Heart right ventricle (tissue), 16 donors: ENCODE measurements around the gene LINC01488. TPM values are rescaled to one million over a fixed set of nuclear protein-coding genes. Genes with fewer than 3 reads are reported as not detected.

Experiments
- ATAC-seq, 8 donors: fragments of 200-7000 bp; cut with Tn5 transposase; one replicate each; pipeline ENCODE4 v1.9.1; 2020; ENCODE audit warnings: mild to moderate bottlenecking in 8 of 8, moderate library complexity in 8 of 8, moderate number of reproducible peaks in 1 of 8
- DNase-seq, 2 donors: peaks; one replicate each; pipeline ENCODE4 v3.0.0-alpha.2; 2020
- H3K27ac ChIP-seq, 10 donors: fragments of 200-600 bp; sonication (generic) in 2 of 10; one replicate each; pipeline versions ENCODE4 v1.5.0 to v1.8.0; 2020 to 2022; ENCODE audit warnings: mild to moderate bottlenecking in 3 of 10
- H3K27me3 ChIP-seq, 7 donors: fragments of 200-600 bp; one replicate each; pipeline ENCODE4 v1.8.0; 2021 to 2022; ENCODE audit warnings: mild to moderate bottlenecking in 2 of 7
- H3K36me3 ChIP-seq, 9 donors: fragments of 200-600 bp; sonication (generic) in 1 of 9; one replicate each; pipeline versions ENCODE4 v1.5.0 to v1.8.0; 2020 to 2022; ENCODE audit warnings: mild to moderate bottlenecking in 2 of 9
- H3K4me1 ChIP-seq, 9 donors: fragments of 200-600 bp; sonication (generic) in 1 of 9; one replicate each; pipeline versions ENCODE4 v1.5.0 to v1.8.0; 2020 to 2022; ENCODE audit warnings: mild to moderate bottlenecking in 4 of 9
- H3K4me3 ChIP-seq, 10 donors: fragments of 200-600 bp; sonication (generic) in 2 of 10; one replicate each; pipeline versions ENCODE4 v1.5.0 to v1.8.0; 2020 to 2022; ENCODE audit warnings: mild to moderate bottlenecking in 7 of 10, moderate library complexity in 2 of 10
- H3K9me3 ChIP-seq, 11 donors: fragments of 200-600 bp in 10 of 11; sonication (generic) in 2 of 11; one replicate each; pipeline versions ENCODE4 v1.5.0 to v1.8.0; 2013 to 2022; ENCODE audit warnings: mild to moderate bottlenecking in 2 of 11, control low read depth in 1 of 11, moderate library complexity in 1 of 11
- CTCF ChIP-seq, 9 donors: fragments of 200-600 bp; sonication (generic) in 2 of 9; IDR thresholded peaks; one replicate each; pipeline versions ENCODE4 v1.5.0 to v1.8.0; 2021 to 2022; ENCODE audit warnings: antibody characterized with exemption in 9 of 9, mild to moderate bottlenecking in 5 of 9, moderate library complexity in 1 of 9
- WGBS, 2 donors: extraction: QIAGEN DNeasy Blood & Tissue Kit; methylation state at CpG; one replicate each; pipeline ENCODE4 v1.1.7; 2013; ENCODE audit warnings: inconsistent platforms in 1 of 2; 5-methylcytosine and 5-hydroxymethylcytosine counted together
- intact Hi-C, 10 donors: fragments of 100-400 bp; cut with DNase I; formaldehyde crosslinking; loops; one replicate each; pipeline versions ENCODE4 v1.11.1 to v1.14.2; 2022
- polyA plus RNA-seq, 2 donors: library from polyadenylated mRNA; stranded (reverse); fragments of 200-250 nt; gene quantifications; one replicate each; pipeline ENCODE4 v1.2.3, GENCODE V29; 2013
- total RNA-seq, 10 donors: library from RNA; stranded (reverse); fragmentation: NEBNext Ultra II Directional in 3 of 10; extraction: Animal tissue kit (Norgen Biotek cat#: 25700) in 3 of 10; gene quantifications; one replicate each; pipeline versions ENCODE4 v1.2.1 to v1.2.4, GENCODE V29; 2021 to 2023
- donor health status: Arrhythmogenic right ventricular cardiomyopathy.
- donor health status: ischemic (EF 13 %, LVEDD 7.1; RV severe dilation, severe dysfunction).
- donor health status: healthy with polysubstance abuse.
- donor health status: DM: no; HTN: yes; CAD: no.
- donor health status: DM: no; HTN: no; CAD: no.
- donor health status: ischemic (EF 25% LVEDD 6.9; RV normal size, moderate dysfunction).
- donor health status: ischemic (EF 25% LVEDD 5.7; RV mildly dilated, moderate dysfunction).
- donor health status: healthy.
- donor health status: DM: yes; HTN: yes; CAD: no.
- donor health status: Ischemic cardiomyopathy.
- donor health status: ischemic (EF 35%, LVEDD 5.7; RV mildly dilated, moderate dysfunction).
- donor health status: nonischemic (EF 11% LVEDD 7.7; RV severe dilation, severe dysfunction).
- donor health status: DM: yes; HTN: yes; CAD: no.
- donor health status: PGD.
- donor health status: ischemic (EF 29% LVEDD 5.4; RV normal size, mild dysfunction).
- donor health status: nonischemic (EF 23%, LVEDD 6.1; RV moderate dilation, normal function).

Gene LINC01488
- total and polyA plus RNA-seq, 12 donors, result 0.03 to 0.59 (median 0.15) TPM; not detected in 4

GRCh38 chr11:69500285-69501120, 19.0 kb downstream of the LINC01488 start:
- Histone ChIP-seq H3K4me1 (peaks cover 13 to 44% (median 23%) of the 10 kb centered on the region in 9 donors), H3K27ac (no peak overlapping the region), H3K4me3 (no peak overlapping the region), H3K9me3 (no peaks in the 10 kb centered on the region), H3K36me3 (no peaks in the 10 kb centered on the region), H3K27me3 (no peaks in the 10 kb centered on the region)
- no peak for TF ChIP-seq CTCF (IDR thresholded peaks at IDR 0.05)
- ATAC-seq (no peak), DNase-seq (no peak)
- 88 to 93% methylated on average over 13 of the region's 13 CpGs for WGBS, 2 donors
- intact Hi-C loops, result no loop called here

DNA sequence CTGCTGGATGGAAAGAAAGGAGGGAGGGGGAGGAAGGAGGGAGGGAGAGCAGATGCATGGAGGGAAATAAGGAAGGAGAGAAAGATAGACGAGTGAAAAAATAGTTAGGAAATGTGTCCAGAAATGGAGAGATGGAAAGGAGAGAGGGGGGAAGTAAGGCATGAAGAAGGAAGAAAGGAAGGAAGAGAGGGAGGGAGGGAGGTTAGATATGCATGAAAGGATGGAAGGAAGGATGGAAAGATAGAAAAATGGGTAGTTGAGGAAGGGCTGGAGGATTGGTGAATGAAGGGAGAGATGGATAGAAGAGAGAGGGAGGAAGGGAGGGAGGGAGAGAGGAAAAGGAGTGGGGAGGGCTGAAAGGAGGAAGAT, 19.6 kb downstream of the LINC01488 start:
- DNase-seq, result no peak
- no peaks in the 10 kb centered on the region for H3K36me3 ChIP-seq
- WGBS, 2 donors, result 80 to 82% methylated on average over 1 of the region's 1 CpG
- H3K4me3 ChIP-seq, result no peak overlapping the region
- ATAC-seq, result no peak
- intact Hi-C loops, result no loop called here
- no peaks in the 10 kb centered on the region for H3K27me3 ChIP-seq
- H3K9me3 ChIP-seq, result peaks cover 0 to 5% (median 0%) of the 10 kb centered on the region in 11 donors
- no peak overlapping the region for H3K27ac ChIP-seq
- peaks cover 9 to 38% (median 17%) of the 10 kb centered on the region in 9 donors for H3K4me1 ChIP-seq
- no peak for TF ChIP-seq CTCF (IDR thresholded peaks at IDR 0.05)

DNA sequence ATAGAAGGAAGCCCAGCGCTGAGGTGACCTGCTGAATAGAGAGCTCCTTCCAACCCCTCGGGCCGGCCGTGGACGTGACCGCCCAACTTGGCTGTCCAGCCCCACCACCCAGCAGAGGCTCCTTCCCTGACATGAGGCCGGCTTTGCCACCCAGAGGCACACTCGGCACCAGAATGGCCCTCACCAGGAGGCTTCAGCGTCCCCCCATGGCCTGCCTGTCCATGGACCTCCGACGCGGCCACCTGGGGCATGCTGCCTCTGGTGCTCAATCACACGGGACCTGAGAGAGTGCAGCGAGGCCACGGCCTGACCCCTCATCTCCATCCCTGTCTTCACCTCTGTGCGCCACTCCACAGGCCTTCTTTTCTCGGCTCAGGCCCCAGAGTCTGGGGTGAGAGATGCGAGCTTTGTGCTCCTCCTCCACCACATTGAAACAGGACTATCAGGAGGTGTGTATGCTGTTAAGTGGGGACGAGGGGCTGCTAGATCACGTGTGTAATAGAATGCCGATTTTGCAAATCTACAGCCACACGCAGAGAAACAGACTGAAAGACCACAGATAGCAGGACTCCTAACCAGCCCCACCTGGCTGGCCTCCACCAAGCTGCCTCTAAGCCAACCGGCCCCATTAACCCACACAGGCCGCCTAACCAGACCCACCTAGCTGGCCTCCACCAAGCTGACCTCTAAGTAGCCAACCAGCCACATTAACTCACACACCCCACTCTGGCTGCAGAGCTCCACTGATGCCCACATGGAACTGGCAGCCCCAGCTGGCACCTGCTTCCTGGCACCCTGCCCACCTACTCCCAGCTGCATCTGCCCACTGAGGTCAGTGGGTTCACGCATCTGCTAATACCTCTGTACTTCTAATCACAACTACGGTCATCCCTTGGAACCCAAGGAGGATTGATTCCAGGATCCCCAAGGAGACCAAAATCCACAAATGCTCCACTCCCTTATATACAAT, 20.7 kb downstream of the LINC01488 start:
- 91 to 93% methylated on average over 26 of the region's 26 CpGs for WGBS, 2 donors
- no peaks in the 10 kb centered on the region for H3K36me3 ChIP-seq
- H3K9me3 ChIP-seq, result peaks cover 0 to 13% (median 0%) of the 10 kb centered on the region in 11 donors
- no peak for TF ChIP-seq CTCF (IDR thresholded peaks at IDR 0.05)
- no peak overlapping the region for H3K4me3 ChIP-seq
- no peaks in the 10 kb centered on the region for H3K27me3 ChIP-seq
- H3K27ac ChIP-seq, result no peak overlapping the region
- H3K4me1 ChIP-seq, result peaks cover 0 to 27% (median 7%) of the 10 kb centered on the region in 9 donors
- intact Hi-C loops, result no loop called here
- ATAC-seq (peak in 4 of 8 donors; percentile 27 to 52 (median 34)), DNase-seq (no peak)

DNA sequence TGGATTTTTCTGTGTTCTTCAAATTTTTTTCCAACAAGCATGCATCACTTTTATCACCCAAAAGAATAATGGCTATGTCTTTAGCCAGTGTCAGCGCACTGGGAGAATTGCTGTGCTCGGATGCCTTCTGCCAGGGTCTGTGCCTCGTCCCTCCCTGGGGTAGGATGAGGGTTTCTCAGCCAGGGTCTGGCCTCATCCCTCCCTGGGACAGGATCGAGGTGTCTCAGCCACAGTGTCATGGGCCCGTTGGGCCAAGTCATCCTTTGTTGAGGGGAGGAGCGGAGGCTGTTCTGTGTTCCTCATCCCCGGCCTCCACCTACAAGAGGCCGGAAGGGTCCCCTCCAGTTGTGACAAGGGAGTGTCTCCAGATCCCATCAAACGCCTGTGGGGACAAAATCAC, 22.7 kb downstream of the LINC01488 start:
- no peak for TF ChIP-seq CTCF (IDR thresholded peaks at IDR 0.05)
- no peak overlapping the region for H3K27ac ChIP-seq
- H3K27me3 ChIP-seq, result no peaks in the 10 kb centered on the region
- WGBS, 2 donors, result 89 to 94% methylated on average over 9 of the region's 9 CpGs
- ATAC-seq (no peak), DNase-seq (no peak)
- peaks cover 0 to 18% (median 2%) of the 10 kb centered on the region in 9 donors for H3K4me1 ChIP-seq
- intact Hi-C loops, result no loop called here
- H3K36me3 ChIP-seq, result no peaks in the 10 kb centered on the region
- peaks cover 0 to 17% (median 0%) of the 10 kb centered on the region in 11 donors for H3K9me3 ChIP-seq
- H3K4me3 ChIP-seq, result no peak overlapping the region
